Mucosa of rectum (tissue), 2 donors: Measurements from ENCODE around the gene KCNJ1.
A peak's percentile ranks its signal among the peaks of the same experiment; 100 is the strongest.

Experiments used
- H3K27ac ChIP-seq, 2 donors: one replicate each; pipeline ENCODE4 v1.7.0; 2013; ENCODE audit warnings: inconsistent platforms in 2 of 2, low read depth in 2 of 2, low read length in 2 of 2
- H3K27me3 ChIP-seq, 2 donors: one replicate each; pipeline ENCODE4 v1.7.0; 2013; ENCODE audit warnings: low read length in 2 of 2; ENCODE audit not compliant: control insufficient read depth in 2 of 2, insufficient read depth in 2 of 2
- H3K36me3 ChIP-seq, 2 donors: one replicate each; pipeline ENCODE4 v1.7.0; 2013; ENCODE audit warnings: low read length in 2 of 2; ENCODE audit not compliant: control insufficient read depth in 2 of 2, insufficient read depth in 2 of 2
- H3K4me1 ChIP-seq, 2 donors: one replicate each; pipeline ENCODE4 v1.7.0; 2013; ENCODE audit warnings: low read length in 2 of 2, mild to moderate bottlenecking in 1 of 2; ENCODE audit not compliant: control insufficient read depth in 2 of 2, insufficient read depth in 2 of 2
- H3K4me3 ChIP-seq, 2 donors: one replicate each; pipeline ENCODE4 v1.7.0; 2013; ENCODE audit warnings: low read length in 2 of 2
- H3K9ac ChIP-seq, 2 donors: one replicate each; pipeline ENCODE4 v1.7.0; 2013; ENCODE audit warnings: low read length in 2 of 2, low read depth in 1 of 2, mild to moderate bottlenecking in 1 of 2
- H3K9me3 ChIP-seq, 2 donors: one replicate each; pipeline ENCODE4 v1.7.0; 2013; ENCODE audit warnings: low read length in 2 of 2; ENCODE audit not compliant: control insufficient read depth in 2 of 2
- donor health status: healthy.
- donor health status: Normal muscosa, but diverticular disease.

KCNJ1 gene

DNA sequence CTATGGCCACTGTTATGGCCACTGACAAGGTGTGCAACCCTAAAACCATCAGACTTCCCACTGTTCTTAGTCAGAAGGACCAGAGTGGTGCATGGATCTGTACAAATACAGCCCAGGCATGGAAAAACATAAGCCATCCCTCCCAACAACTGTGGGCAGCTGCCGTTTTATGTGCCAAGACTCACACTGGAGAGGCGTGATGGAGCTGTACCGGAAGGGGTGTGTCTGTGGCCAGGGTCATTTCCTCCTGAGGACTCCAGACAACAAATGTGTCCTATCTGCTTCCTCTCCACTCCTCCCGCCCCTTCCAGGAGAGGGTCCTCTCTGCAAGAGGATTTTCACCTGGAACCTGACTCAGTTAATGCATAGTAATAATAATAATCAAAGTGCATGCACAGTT lies 29.5 kb downstream of the KCNJ1 start:
- H3K9me3 ChIP-seq: no peaks in the 10 kb centered on the region
- H3K9ac ChIP-seq: no peak overlapping the region
- H3K4me3 ChIP-seq: no peak overlapping the region
- no peaks in the 10 kb centered on the region for H3K4me1 ChIP-seq
- no peaks in the 10 kb centered on the region for H3K36me3 ChIP-seq
- no peak overlapping the region for H3K27ac ChIP-seq
- no peaks in the 10 kb centered on the region for H3K27me3 ChIP-seq

DNA sequence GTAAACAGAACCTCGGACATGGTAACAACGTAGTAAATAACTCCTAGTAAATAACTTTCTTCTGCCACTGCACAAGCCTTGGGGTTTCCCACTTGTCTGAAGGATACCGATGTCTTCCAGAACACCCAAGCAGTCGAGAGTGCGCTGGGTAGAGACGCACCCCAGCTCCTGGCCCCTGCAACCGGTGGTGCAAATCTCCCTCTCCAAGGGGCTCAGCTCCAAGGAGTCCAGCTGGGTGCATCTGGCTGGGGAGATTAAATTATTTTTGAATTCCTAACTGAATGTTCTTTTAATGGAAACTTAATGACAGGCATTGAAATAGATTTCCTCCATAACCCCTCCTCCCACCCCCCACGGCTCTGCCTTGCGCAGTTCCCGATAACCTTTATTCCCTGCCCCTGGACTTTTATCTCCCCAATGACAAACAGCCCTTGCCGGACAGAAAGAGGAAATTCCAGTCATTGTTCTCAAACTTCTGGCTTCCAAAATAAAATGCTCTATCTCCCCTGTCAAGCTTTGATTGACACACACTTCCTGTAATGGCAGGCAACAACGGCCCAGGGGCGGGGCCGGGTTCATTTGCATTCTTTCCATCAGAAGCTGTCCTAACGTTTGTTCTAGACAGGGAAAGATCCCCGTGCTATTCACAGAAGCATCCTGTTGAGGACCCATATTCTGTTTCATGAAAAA lies 31.2 kb downstream of the KCNJ1 start:
- no peak overlapping the region for H3K4me3 ChIP-seq
- H3K9ac ChIP-seq: no peak overlapping the region
- H3K36me3 ChIP-seq: no peaks in the 10 kb centered on the region
- H3K4me1 ChIP-seq: no peaks in the 10 kb centered on the region
- no peaks in the 10 kb centered on the region for H3K9me3 ChIP-seq
- no peaks in the 10 kb centered on the region for H3K27me3 ChIP-seq
- no peak overlapping the region for H3K27ac ChIP-seq

DNA sequence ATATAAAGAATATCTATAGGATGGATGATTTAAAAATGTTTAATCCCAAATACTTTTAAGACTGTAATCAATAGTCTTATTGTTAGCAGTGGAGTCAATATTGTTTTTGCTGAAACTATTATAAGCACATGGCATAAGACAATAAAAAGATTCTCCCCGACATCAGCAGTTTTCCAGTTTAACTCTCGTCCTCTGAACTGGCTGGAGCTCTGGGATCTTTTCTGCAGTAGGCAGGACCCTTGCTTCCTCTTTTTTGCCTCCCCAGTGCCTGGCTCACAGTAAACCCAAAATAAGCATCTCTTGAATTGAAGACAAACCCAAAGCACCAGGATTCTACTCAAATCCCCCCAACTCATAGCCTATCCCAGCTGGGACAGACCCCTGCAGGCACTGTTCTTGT lies 32.9 kb downstream of the KCNJ1 start:
- Histone ChIP-seq H3K4me3 (no peak overlapping the region), H3K4me1 (no peaks in the 10 kb centered on the region), H3K27ac (no peak overlapping the region), H3K9ac (no peak overlapping the region), H3K9me3 (no peaks in the 10 kb centered on the region), H3K36me3 (no peaks in the 10 kb centered on the region), H3K27me3 (no peaks in the 10 kb centered on the region)

DNA sequence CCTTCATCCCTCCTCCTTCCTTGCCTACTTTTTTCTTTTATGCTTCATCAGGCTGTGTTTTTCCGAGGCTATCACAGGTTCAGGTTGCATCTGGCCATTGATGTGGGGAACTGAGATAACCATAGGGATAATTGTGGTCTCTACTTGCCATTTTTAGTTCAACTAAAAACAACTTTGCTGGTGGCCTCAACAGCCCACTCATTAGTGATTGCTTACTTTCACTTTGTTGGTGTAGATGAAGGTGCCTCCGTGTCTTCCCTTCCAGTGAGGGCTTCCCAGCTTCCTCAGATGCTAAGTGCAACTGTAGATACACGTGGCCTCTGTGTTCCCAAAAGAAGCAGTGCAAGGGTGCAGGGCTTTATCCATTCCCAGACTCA lies 35.0 kb downstream of the KCNJ1 start:
- H3K27me3 ChIP-seq: no peaks in the 10 kb centered on the region
- H3K27ac ChIP-seq: no peak overlapping the region
- H3K9ac ChIP-seq: no peak overlapping the region
- H3K4me3 ChIP-seq: no peak overlapping the region
- no peaks in the 10 kb centered on the region for H3K36me3 ChIP-seq
- no peaks in the 10 kb centered on the region for H3K4me1 ChIP-seq
- no peaks in the 10 kb centered on the region for H3K9me3 ChIP-seq

DNA sequence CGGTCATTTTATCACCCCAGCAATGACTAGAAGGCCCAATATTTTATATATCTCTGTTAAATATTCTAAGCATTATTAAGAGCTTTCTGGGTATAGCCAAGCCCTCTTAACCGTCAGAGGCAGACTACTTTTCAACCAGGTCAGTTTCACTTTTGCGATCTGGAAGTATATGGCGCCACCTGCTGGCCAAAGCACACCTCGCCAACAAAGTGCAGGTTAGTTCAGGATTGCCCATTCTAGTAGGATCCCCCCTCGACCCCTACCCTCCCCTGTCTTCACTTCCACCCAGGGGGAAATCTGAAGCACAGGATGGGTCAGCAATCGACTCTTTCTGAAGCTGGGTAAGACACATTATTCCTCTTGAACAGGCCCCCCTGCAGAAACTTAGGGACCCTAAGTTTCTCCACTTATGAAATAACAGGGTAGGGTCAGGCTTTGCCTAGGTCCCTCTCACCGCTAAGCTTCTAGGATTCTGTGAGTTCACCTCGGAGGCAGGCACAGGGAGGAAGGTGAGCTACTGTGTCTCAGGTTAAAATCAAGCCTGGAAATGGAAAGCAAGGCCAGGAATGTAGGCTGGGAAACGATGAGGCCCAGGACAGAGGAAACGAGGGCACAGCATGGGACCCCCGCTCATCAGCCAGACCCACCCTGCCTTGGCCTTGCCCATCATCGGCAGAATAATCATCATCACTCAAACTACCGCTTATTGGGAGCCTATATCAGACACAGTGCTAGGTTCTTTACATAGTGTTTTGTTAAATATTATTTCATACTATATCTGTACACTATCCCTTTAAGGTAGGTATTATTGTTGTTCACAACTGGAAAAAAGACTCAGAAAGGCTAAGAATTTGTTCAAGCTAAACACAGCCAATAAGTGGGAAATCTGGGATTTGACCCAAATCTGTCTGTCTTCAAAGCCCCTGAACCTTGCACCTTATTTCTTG lies 35.6 kb downstream of the KCNJ1 start:
- no peaks in the 10 kb centered on the region for H3K27me3 ChIP-seq
- H3K9ac ChIP-seq: no peak overlapping the region
- H3K9me3 ChIP-seq: no peaks in the 10 kb centered on the region
- peak overlapping the region in 1 of 2 donors; percentile 57 for H3K4me3 ChIP-seq
- H3K27ac ChIP-seq: no peak overlapping the region
- H3K36me3 ChIP-seq: no peaks in the 10 kb centered on the region
- H3K4me1 ChIP-seq: no peaks in the 10 kb centered on the region

DNA sequence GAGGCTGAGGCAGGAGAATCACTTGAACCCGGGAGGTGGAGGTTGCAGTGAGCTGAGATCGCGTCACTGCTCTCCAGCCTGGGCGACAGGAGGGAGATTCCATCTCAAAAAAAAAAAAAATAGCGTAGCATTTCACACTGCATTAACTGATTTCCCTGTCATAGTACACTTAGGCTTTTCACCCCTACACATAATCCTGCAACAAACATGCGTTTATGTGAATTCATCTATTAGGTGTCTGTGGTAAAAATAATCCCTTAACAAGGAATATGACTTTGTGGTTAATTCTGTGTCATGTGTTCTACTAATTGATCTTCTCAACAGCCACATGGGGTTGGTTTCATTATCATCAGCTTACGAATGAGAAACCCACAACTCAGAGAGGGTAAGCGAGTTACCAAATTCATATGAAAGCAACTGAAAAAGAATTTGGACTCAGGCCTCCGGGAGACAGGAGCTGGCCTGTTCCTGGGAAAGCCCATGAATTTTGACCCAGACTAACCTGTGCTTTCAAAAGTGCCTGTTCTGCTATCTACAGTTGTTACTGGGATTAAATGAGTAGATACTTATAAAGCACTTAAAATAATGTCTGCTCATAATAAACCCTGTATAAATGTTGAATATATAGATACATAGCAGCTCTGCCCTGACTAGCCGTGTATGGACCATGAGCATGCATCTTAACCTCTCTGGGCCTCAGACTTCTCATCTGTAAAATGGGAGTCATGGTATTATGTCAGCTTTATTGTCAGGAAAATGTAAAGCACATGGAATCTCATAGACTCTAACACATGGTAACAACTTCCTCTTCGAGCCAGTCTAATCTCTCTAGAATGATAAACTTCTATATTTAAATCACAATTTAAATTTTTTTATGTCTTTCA lies 36.6 kb downstream of the KCNJ1 start:
- no peaks in the 10 kb centered on the region for H3K36me3 ChIP-seq
- peak overlapping the region in 1 of 2 donors; percentile 57 for H3K4me3 ChIP-seq
- peak overlapping the region in 1 of 2 donors; percentile 24 for H3K9ac ChIP-seq
- H3K27me3 ChIP-seq: no peaks in the 10 kb centered on the region
- H3K27ac ChIP-seq: no peak overlapping the region
- no peaks in the 10 kb centered on the region for H3K9me3 ChIP-seq
- no peaks in the 10 kb centered on the region for H3K4me1 ChIP-seq

GRCh38 chr11:128828350-128828749 lies 38.7 kb downstream of the KCNJ1 start:
- Histone ChIP-seq H3K4me3 (no peak overlapping the region), H3K4me1 (no peaks in the 10 kb centered on the region), H3K36me3 (no peaks in the 10 kb centered on the region), H3K9me3 (no peaks in the 10 kb centered on the region), H3K27me3 (no peaks in the 10 kb centered on the region), H3K9ac (no peak overlapping the region), H3K27ac (no peak overlapping the region)

- H3K4me3 ChIP-seq: no peak overlapping the region
- no peaks in the 10 kb centered on the region for H3K27me3 ChIP-seq
- H3K36me3 ChIP-seq: no peaks in the 10 kb centered on the region
- no peaks in the 10 kb centered on the region for H3K4me1 ChIP-seq
- H3K9ac ChIP-seq: no peak overlapping the region
- H3K9me3 ChIP-seq: no peaks in the 10 kb centered on the region
- H3K27ac ChIP-seq: no peak overlapping the region
These were observed 39.8 kb downstream of the KCNJ1 start for GRCh38 chr11:128827191-128827893.

- H3K27me3 ChIP-seq: peaks cover 0 to 2% of the 10 kb centered on the region in 2 donors
- H3K9me3 ChIP-seq: no peaks in the 10 kb centered on the region
These were observed 41.9 kb downstream of the KCNJ1 start for GRCh38 chr11:128825050-128825784.

More at GRCh38 chr11:128825050-128825784, 41.9 kb downstream of the KCNJ1 start:
- no peaks in the 10 kb centered on the region for H3K36me3 ChIP-seq
- no peak overlapping the region for H3K9ac ChIP-seq
- no peak overlapping the region for H3K4me3 ChIP-seq
- H3K4me1 ChIP-seq: no peaks in the 10 kb centered on the region
- H3K27ac ChIP-seq: no peak overlapping the region
